Adrenal gland (tissue), 5 donors: ENCODE results near the gene BPIFB6.

Experiments
- CTCF ChIP-seq, 6 experiments: fragments of 450-650 bp in 4 of 6; fragments of 200-600 bp in 2 of 6; sonication (generic) in 1 of 6; IDR thresholded peaks; 1 replicate in 5 of 6; 2 replicates in 1 of 6; pipeline versions ENCODE4 v1.5.1 to v1.8.0; 2016 to 2021; ENCODE audit warnings: antibody characterized with exemption in 6 of 6, mild to moderate bottlenecking in 2 of 6, moderate library complexity in 1 of 6
- POLR2A ChIP-seq, 2 donors: fragments of 450-650 bp; IDR thresholded peaks; one replicate each; pipeline ENCODE4 v1.6.1; 2017; ENCODE audit warnings: antibody characterized with exemption in 2 of 2, mild to moderate bottlenecking in 2 of 2, moderate library complexity in 1 of 2
- donor health status: DM: no; HTN: no; CAD: no.

- TF ChIP-seq CTCF (IDR thresholded peaks at IDR 0.05), result no peak
- no peak for TF ChIP-seq POLR2A (IDR thresholded peaks at IDR 0.05)
Measured at GRCh38 chr20:32991792-32992641, 39.4 kb upstream of the BPIFB6 start.
